OCI-LY7 (cell line): ENCODE results near the gene COP1. TPM values are rescaled to one million over a fixed set of nuclear protein-coding genes. Genes with fewer than 3 reads are reported as not detected.
"Not testable (repeated sequence)": the region's sequence is repeated elsewhere in the genome, so short reads cannot be mapped to it uniquely, and the experiment has no call there.

Source experiments
- BruUV-seq: library from RNA; stranded (reverse); fragments of 400-500 nt; replicated peaks from 2 replicates; lab custom pipeline; 2021; lab: Mats Ljungman, UMichigan
- CTCF ChIA-PET: fragments of 300-600 bp; sonication (Branson Sonifier 250); formaldehyde crosslinking; loops from one replicate; lab custom pipeline; 2022; ENCODE audit warnings: antibody characterized with exemption; ENCODE audit not compliant: unreplicated experiment; lab: Charles Lee
- POLR2A ChIA-PET: fragments of 300-600 bp; sonication (Branson Sonifier 250); formaldehyde crosslinking; loops from one replicate; lab custom pipeline; 2022; ENCODE audit warnings: antibody characterized with exemption; lab: Charles Lee
- DNase-seq: peaks from one replicate; pipeline ENCODE4 v3.0.0-alpha.2; 2015; ENCODE audit warnings: low spot score
- H2AFZ ChIP-seq: fragments of 200-600 bp; sonication (generic), shearing (Covaris generic); 2 replicates; pipeline ENCODE4 v1.6.1; 2014; ENCODE audit warnings: mild to moderate bottlenecking, antibody characterized with exemption, low read length, moderate library complexity
- H3K27ac ChIP-seq: fragments of 200-600 bp; sonication (generic); 2 replicates; pipeline ENCODE4 v1.5.1; 2014; ENCODE audit warnings: mixed run types, low read depth, mild to moderate bottlenecking, moderate library complexity, low read length, inconsistent platforms; ENCODE audit not compliant: poor library complexity, severe bottlenecking
- H3K36me3 ChIP-seq: fragments of 200-600 bp; sonication (generic); 2 replicates; pipeline ENCODE4 v1.6.1; 2014; ENCODE audit warnings: mild to moderate bottlenecking, antibody characterized with exemption, low read length, moderate library complexity, mixed read lengths; ENCODE audit not compliant: insufficient read depth
- H3K4me1 ChIP-seq: fragments of 200-600 bp; sonication (generic); 2 replicates; pipeline ENCODE4 v1.5.1; 2014; ENCODE audit warnings: mild to moderate bottlenecking, low read length; ENCODE audit not compliant: insufficient read depth, poor library complexity, severe bottlenecking
- H3K4me2 ChIP-seq: fragments of 200-600 bp; sonication (generic); 2 replicates; pipeline ENCODE4 v1.6.1; 2014; ENCODE audit warnings: mild to moderate bottlenecking, low read length
- H3K4me3 ChIP-seq: fragments of 200-600 bp; sonication (generic); 2 replicates; pipeline ENCODE4 v1.5.1; 2014; ENCODE audit warnings: mild to moderate bottlenecking, low read depth, low read length; ENCODE audit not compliant: poor library complexity, severe bottlenecking
- H3K79me2 ChIP-seq: fragments of 200-600 bp; sonication (generic); 2 replicates; pipeline ENCODE4 v1.6.1; 2016; ENCODE audit warnings: low read depth, mild to moderate bottlenecking, low read length, moderate library complexity, mixed read lengths; ENCODE audit not compliant: insufficient read depth
- H3K9me2 ChIP-seq: fragments of 200-600 bp; sonication (generic); 2 replicates; pipeline ENCODE4 v1.6.1; 2016; ENCODE audit warnings: mild to moderate bottlenecking, low read length, mixed read lengths; ENCODE audit not compliant: insufficient read depth
- H3K9me3 ChIP-seq: fragments of 200-600 bp; sonication (generic); 2 replicates; pipeline ENCODE4 v1.6.1; 2014; ENCODE audit warnings: mild to moderate bottlenecking, mixed run types, low read length, mixed read lengths
- H4K20me1 ChIP-seq: fragments of 200-600 bp; sonication (generic); 2 replicates; pipeline ENCODE4 v1.6.1; 2014; ENCODE audit warnings: mild to moderate bottlenecking, antibody characterized with exemption, low read length, moderate library complexity, mixed read lengths; ENCODE audit not compliant: insufficient read depth
- CTCF ChIP-seq: fragments of 200-600 bp; sonication (generic); conservative IDR thresholded peaks from 2 replicates; pipeline ENCODE4 v1.5.1; 2014; ENCODE audit warnings: mild to moderate bottlenecking, antibody characterized with exemption, low read length, moderate library complexity, mixed read lengths
- EZH2phosphoT487 ChIP-seq: fragments of 200-600 bp; sonication (generic); IDR thresholded peaks from 2 replicates; pipeline ENCODE4 v1.6.1; 2018; ENCODE audit warnings: low read depth, borderline replicate concordance, mild to moderate bottlenecking, mixed run types, antibody characterized with exemption, low read length, moderate library complexity, mixed read lengths
- intact Hi-C: fragments of 100-400 bp; cut with micrococcal nuclease; formaldehyde crosslinking; loops from one replicate; pipeline ENCODE4 v1.10.0; 2022; ENCODE audit not compliant: unreplicated experiment
- total RNA-seq, 2 experiments: library from RNA; depleted of rRNA in 1 of 2; stranded (reverse); fragments of >200 nt in 1 of 2; shearing (Covaris generic) in 1 of 2; gene quantifications; 2 replicates each; pipeline ENCODE4 v1.2.3, GENCODE V29; 2014 to 2022

Gene COP1
- total RNA-seq, 2 experiments from 2014 or later: 75.2 to 76.9 TPM

DNA sequence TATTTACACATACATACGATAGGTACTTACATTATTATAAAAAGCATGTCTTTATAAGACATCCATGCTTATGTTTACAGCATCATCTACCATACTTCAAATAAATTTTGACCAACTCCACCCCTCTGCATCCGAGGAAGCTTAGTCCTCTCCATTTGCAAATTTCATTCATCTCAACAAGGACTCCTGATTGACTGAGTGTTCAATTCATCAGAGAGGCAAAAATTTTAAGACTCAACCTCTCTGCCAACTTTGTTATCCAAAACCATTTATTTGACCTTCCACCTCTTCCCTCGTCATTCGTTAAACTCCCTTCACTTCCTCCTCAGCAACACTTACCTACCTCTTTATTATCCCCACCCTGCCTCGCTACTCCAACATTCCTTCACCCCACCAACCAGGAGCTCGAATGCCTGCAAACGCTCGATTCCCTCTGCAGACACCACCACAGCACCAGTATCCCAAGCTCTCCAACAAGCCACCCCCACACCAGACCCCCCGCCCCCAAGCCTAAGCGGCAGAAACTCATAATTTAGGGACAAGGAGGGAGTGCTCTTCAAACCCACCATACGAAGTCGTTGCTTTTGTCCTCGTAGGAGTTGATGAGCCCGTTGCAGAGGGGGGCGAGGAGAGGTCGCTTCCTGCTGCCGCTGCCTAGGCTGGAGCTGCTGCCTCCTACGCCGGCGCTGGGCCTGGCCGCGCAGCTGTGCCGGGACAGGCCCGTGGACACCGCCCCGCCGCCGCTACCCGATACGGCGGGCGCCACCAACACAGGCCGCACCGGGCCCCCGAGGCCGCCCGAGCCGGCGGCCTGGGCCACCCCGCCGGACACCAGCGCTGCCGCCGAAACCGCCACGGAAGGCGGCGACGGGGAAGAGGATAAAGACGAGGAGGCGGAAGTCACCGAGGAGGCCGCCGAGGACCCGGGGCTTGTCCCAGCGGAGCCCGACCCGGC lies 803 bp downstream of the COP1 start:
- Histone ChIP-seq H3K9me2 (no peaks in the 10 kb centered on the region), H3K36me3 (peaks cover 7% of the 10 kb centered on the region; the same call in 1 of the 2 replicates), H3K4me2 (peak overlapping the region; percentile 84), H2AFZ (peak overlapping the region; percentile 68; the same call in 1 of the 2 replicates), H3K4me3 (peak overlapping the region; percentile 99), H3K79me2 (peaks cover 74% of the 10 kb centered on the region), H3K9me3 (no peaks in the 10 kb centered on the region), H3K27ac (peak overlapping the region; percentile 94), H4K20me1 (peaks cover 27% of the 10 kb centered on the region), H3K4me1 (peaks cover 39% of the 10 kb centered on the region)
- CTCF ChIA-PET: no interaction called here
- POLR2A ChIA-PET: interaction anchor here (0.6 to 1.8 kb wide), 4 partner anchors 20 to 1047 kb away, joined by 3 to 4 read pairs (median 4); no protein-coding TSS in a partner anchor
- intact Hi-C loops: loop anchor here (10.0 kb wide), 1 partner anchor 1181 kb away; the partner anchor contains the start of gene MRPS14
- DNase-seq: peak; percentile 62
- no TSS peak for BruUV-seq
- TF ChIP-seq EZH2phosphoT487 (no peak), CTCF (no peak)

DNA sequence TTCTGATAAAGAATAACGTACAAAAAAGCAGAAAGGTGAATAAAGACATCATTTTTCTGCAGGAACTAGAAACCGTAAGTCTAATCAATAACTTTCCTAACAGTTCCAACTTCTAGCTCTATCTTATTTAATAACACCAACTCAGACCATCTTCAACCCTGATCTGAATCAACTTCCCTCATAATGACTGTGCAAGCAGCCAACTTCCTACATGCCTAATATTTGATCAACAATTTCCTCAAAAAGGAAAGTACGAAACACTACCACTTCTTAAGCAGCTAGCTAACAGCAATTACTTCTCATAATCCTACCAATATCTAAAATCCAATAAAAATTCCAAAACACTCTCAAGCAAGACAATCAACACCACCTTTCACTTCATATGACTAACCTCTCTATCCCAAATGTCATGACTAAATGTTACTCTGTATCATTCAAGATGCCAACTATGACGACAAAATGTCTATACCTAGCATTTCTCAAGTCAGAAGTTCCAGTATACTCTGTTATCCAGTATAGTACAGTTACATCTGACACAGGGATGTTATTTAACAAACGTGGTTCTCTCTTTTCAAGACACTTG lies 1.7 kb downstream of the COP1 start:
- Histone ChIP-seq H3K9me3 (no peaks in the 10 kb centered on the region), H3K4me1 (peaks cover 48% of the 10 kb centered on the region), H4K20me1 (peaks cover 31% of the 10 kb centered on the region), H2AFZ (no peak overlapping the region), H3K36me3 (peaks cover 7% of the 10 kb centered on the region), H3K9me2 (no peaks in the 10 kb centered on the region), H3K4me2 (peak overlapping the region; percentile 84), H3K27ac (peak overlapping the region; percentile 94), H3K79me2 (peaks cover 82% of the 10 kb centered on the region), H3K4me3 (peak overlapping the region; percentile 99)
- TF ChIP-seq EZH2phosphoT487: no peak
- TF ChIP-seq CTCF: no peak
- CTCF ChIA-PET: interaction anchor here (1.6 kb wide), 1 partner anchor 10 kb away, joined by 4 read pairs; no protein-coding TSS in a partner anchor
- intact Hi-C loops: loop anchor here (10.0 kb wide), 1 partner anchor 1181 kb away; the partner anchor contains the start of gene MRPS14
- POLR2A ChIA-PET: interaction anchor here (0.6 to 1.8 kb wide), 4 partner anchors 19 to 1046 kb away, joined by 3 to 4 read pairs (median 4); no protein-coding TSS in a partner anchor
- DNase-seq: peak; percentile 27
- BruUV-seq: no TSS peak

DNA sequence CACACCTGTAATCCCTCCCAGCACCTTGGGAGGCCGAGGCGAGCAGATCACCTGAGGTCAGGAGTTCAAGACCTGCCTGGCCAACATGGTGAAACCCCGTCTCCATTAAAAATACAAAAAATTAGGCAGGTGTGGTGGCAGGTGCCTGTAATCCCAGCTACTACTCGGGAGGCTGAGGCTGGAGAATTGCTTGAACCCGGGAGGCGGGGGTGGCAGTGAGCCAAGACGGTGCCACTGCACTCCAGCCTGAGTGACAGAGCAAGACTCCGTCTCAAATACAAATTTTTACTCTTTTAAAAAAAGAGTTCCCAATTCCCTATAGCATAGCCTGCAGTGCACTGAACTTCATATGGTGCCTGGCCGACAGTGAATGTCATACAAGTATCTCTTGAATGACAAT lies 2.4 kb downstream of the COP1 start:
- Histone ChIP-seq H3K4me1 (peaks cover 56% of the 10 kb centered on the region), H4K20me1 (peaks cover 38% of the 10 kb centered on the region)
- not testable (repeated sequence) for BruUV-seq

More for the DNA sequence above, 2.4 kb downstream of the COP1 start:
- H2AFZ ChIP-seq, H3K9me3 ChIP-seq, H3K36me3 ChIP-seq, DNase-seq, H3K9me2 ChIP-seq: not testable (repeated sequence)
- CTCF ChIA-PET: interaction anchor here (1.6 kb wide), 1 partner anchor 9 kb away, joined by 4 read pairs; no protein-coding TSS in a partner anchor
- peak overlapping the region; percentile 99 for H3K4me3 ChIP-seq
- peaks cover 90% of the 10 kb centered on the region for H3K79me2 ChIP-seq
- POLR2A ChIA-PET: interaction anchor here (1.2 to 1.8 kb wide), 2 partner anchors 20 to 25 kb away, joined by 4 read pairs; no protein-coding TSS in a partner anchor
- intact Hi-C loops: loop anchor here (10.0 kb wide), 1 partner anchor 1180 kb away; the partner anchor contains the start of gene MRPS14
- H3K27ac ChIP-seq: peak overlapping the region; percentile 94
- peak overlapping the region; percentile 84 for H3K4me2 ChIP-seq
